Measurements from ENCODE around the gene ZNF385A.
A peak's percentile ranks its signal among the peaks of the same experiment; 100 is the strongest.

Gene ZNF385A

DNA sequence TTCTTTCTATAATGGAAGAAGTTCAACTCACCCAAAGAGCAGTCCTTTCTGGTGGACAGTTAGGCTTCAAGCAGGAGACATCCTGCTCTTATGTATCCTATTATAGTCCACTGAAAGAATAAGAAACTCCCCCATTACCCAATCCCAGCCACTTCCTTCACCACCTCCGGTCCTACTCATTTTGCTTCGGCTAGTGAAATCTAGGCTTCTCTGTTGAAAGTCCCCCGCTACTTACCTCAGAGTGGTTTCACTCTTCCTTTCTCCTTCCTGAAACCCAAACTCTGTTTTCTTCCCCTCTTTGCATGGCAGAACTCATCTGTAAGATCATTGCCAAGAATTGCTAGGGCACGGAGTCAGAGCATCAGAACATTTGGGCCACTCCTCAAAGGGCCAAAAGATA lies 20.1 kb downstream of the ZNF385A start, which contains the start of gene GPR84:
TSS of gene GPR84 (minus strand) at position 74 of the 400 bp plus-strand sequence. CDS start 635 bp downstream, outside the sequence.
- peak within 1 kb of the TSS; percentile 41 for H3K4me3 ChIP-seq (ENCODE audit: low read depth, low read length)

DNA sequence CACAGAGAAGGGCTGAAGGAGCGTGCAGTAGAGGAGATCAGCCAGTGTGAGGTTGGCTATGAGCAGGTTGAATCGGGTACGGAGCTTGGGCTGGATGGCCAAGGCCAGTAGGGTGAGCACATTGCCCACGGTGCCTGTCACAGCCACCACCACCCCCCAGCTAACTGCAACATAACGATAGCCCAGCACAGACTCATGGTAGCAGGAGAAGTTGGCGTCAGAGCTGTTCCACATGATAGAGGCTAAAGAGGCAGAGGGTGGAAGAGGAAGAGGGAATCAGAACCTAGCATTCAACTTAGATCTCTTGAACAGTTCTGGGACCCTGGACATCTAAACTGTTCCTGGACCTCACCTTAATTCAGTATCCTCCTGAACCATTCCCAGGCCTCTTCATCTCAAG lies 20.9 kb downstream of the ZNF385A start:
- TF ChIP-seq, protein P1, sequence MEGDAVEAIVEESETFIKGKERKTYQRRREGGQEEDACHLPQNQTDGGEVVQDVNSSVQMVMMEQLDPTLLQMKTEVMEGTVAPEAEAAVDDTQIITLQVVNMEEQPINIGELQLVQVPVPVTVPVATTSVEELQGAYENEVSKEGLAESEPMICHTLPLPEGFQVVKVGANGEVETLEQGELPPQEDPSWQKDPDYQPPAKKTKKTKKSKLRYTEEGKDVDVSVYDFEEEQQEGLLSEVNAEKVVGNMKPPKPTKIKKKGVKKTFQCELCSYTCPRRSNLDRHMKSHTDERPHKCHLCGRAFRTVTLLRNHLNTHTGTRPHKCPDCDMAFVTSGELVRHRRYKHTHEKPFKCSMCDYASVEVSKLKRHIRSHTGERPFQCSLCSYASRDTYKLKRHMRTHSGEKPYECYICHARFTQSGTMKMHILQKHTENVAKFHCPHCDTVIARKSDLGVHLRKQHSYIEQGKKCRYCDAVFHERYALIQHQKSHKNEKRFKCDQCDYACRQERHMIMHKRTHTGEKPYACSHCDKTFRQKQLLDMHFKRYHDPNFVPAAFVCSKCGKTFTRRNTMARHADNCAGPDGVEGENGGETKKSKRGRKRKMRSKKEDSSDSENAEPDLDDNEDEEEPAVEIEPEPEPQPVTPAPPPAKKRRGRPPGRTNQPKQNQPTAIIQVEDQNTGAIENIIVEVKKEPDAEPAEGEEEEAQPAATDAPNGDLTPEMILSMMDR (IDR thresholded peaks at IDR 0.05; ENCODE audit: borderline replicate concordance, insufficient read depth, low read depth, low read length), result no peak
- H3K4me3 ChIP-seq (ENCODE audit: low read depth, low read length), result peak overlapping the region; percentile 41

More for the DNA sequence above, 20.1 kb downstream of the ZNF385A start, which contains the start of gene GPR84:
- TF ChIP-seq, protein P1 (IDR thresholded peaks at IDR 0.05; ENCODE audit: borderline replicate concordance, insufficient read depth, low read depth, low read length), result no peak

DNA sequence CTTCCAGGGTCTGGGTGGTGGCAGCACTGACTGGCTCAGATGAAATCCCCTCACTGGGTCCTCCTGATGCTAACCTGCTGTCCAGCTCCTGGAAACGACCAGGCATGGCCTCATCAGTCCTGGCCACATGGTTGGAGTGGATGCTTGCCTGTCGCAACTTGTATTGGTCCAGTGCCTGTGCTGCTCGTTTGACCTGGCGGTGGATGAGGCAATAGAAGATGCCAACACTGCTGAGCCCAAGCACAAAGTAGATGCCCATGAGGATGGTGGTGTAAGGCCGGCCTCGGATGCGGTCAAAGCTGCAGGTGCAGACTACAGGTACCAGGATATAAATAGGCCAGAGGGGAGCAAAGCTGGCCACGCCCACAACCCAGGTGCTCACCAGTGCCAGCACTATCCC lies 21.5 kb downstream of the ZNF385A start:
- TF ChIP-seq, protein P1 (IDR thresholded peaks at IDR 0.05; ENCODE audit: borderline replicate concordance, insufficient read depth, low read depth, low read length), result no peak
- H3K4me3 ChIP-seq (ENCODE audit: low read depth, low read length), result no peak overlapping the region

DNA sequence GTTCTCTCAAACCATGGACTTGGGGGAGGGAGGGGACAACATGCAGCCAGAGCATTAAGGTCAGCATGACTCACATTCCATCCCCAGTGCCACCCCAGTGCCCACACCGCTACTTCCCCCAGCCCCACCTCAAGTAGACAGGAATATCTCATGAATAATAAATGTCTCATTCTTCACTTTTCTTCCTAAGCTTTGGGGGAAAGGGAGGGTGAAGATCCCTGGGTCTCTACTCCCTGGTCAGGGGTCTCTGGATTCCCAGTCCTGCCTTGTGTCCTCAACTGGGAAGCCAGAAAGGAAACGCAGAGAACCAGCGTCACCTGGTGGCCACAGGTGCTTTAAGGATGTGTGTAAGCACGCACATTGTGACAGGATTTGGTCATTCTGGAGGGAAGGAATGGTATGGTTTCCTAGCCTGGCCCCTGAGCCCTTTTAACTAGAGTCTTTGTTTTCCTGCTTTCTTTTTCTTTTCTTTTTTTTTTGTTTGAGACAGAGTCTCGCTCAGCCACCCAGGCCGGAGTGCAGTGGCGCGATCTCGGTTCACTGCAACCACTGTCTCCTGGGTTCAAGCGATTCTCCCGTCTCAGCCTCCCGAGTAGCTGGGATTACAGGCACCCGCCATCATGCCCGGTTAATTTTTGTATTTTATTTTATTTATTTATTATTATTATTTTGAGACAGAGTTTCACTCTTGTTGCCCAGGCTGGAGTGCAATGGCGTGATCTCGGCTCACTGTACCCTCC lies 23.6 kb downstream of the ZNF385A start:
- TF ChIP-seq, protein P1 (IDR thresholded peaks at IDR 0.05; ENCODE audit: borderline replicate concordance, insufficient read depth, low read depth, low read length), result peak; percentile 86
- no peak overlapping the region for H3K4me3 ChIP-seq (ENCODE audit: low read depth, low read length)

DNA sequence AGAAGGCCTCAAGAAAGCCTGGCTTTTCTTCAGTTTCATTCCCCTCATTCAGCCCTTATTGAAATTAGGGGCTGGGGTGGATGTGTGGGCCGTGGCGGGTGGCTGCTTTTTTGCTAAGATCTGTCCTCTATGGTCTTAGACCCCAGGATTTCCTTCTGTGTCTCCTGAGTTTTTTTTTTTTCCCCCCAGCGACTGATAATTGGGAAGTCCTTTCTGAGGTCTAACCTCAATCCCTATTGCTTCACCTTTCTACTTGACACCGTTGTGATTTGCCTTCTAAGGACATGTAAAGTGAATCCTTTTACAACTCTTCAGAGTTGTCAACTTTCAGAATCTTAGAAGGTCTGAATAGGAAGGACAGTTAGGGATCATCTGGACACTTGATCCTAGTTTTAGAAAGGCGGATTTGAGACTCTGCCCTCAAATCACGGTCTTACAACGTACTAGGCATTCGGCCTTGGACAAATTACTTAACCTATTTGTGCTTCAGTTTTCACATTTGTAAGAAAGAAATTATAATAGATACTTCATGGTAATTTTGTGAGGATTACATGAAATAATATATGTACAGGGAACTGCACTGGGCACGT lies 24.7 kb downstream of the ZNF385A start:
- TF ChIP-seq, protein P1 (IDR thresholded peaks at IDR 0.05; ENCODE audit: borderline replicate concordance, insufficient read depth, low read depth, low read length), result no peak
- peak overlapping the region; percentile 67 for H3K4me3 ChIP-seq (ENCODE audit: low read depth, low read length)

DNA sequence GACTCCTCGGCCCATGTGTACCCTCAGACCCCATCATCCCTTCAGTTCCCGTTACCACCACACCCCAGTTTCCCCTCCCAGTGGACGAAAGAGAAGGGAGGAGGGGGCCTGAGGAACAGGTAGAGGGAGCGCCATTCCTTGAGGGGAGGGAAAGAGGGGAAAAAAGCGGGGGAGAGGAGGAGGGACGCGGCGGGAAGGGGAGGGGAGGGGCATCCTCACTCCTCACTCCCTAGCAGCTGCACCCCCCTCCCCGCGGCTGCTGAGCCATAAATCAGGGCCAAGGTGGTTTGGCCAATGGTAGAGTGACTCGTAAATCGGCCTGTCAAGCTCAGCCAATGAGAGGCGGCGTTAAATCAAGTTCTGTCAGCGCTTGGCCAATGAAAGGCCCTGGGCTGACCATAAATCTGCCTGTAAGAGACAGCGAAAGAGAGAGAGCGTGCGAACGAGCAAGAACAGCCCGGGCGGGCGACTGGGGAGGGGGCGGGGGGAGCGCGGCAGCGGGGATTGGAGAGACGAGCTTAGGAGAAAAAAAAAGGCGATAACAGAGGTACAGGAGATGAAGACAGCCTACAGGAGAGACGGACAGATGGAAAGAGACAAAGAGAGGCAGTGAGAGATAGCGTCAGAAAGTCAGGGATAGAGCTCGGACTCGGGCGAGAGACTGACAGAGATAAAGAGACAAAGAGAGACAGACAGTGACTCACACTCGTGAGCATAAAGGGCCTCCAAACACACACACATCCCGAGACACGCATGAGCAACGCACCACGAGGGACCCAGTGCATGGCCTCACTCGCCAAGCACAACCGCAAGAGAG lies 25.4 kb downstream of the ZNF385A start:
- peak overlapping the region; percentile 67 for H3K4me3 ChIP-seq (ENCODE audit: low read depth, low read length)
- TF ChIP-seq, protein P1 (IDR thresholded peaks at IDR 0.05; ENCODE audit: borderline replicate concordance, insufficient read depth, low read depth, low read length), result no peak

All from GM12875 (cell line).